H9 (cell line): Measurements from ENCODE around the gene RAB15. TPM values are rescaled to one million over a fixed set of nuclear protein-coding genes. Genes with fewer than 3 reads are reported as not detected.

ENCODE experiments used
- DNase-seq: peaks from one replicate; pipeline ENCODE4 v3.0.0-alpha.2; 2017
- H2AFZ ChIP-seq: one replicate; pipeline ENCODE4 v1.6.1; 2013; ENCODE audit warnings: mild to moderate bottlenecking, low read length, control low read depth, moderate library complexity
- H2AK5ac ChIP-seq: 2 replicates; pipeline ENCODE4 v1.6.1; 2013; ENCODE audit warnings: low read length, control low read depth, mixed read lengths; ENCODE audit not compliant: insufficient read length
- H2BK120ac ChIP-seq: one replicate; pipeline ENCODE4 v1.6.1; 2013; ENCODE audit warnings: low read depth, mild to moderate bottlenecking, low read length, control low read depth, inconsistent platforms; ENCODE audit not compliant: poor library complexity, severe bottlenecking
- H2BK12ac ChIP-seq: 2 replicates; pipeline ENCODE4 v1.6.1; 2013; ENCODE audit warnings: low read length, control low read depth, mixed read lengths, low read depth; ENCODE audit not compliant: insufficient read length
- H2BK15ac ChIP-seq: 2 replicates; pipeline ENCODE4 v1.6.1; 2013; ENCODE audit warnings: low read depth, low read length, control low read depth
- H2BK20ac ChIP-seq: one replicate; pipeline ENCODE4 v1.6.1; 2013; ENCODE audit warnings: low read depth, mild to moderate bottlenecking, low read length, control low read depth, inconsistent platforms; ENCODE audit not compliant: poor library complexity, severe bottlenecking
- H2BK5ac ChIP-seq: 2 replicates; pipeline ENCODE4 v1.6.1; 2013; ENCODE audit warnings: low read length, control low read depth, mixed read lengths; ENCODE audit not compliant: insufficient read length
- H3K14ac ChIP-seq: 2 replicates; pipeline ENCODE4 v1.6.1; 2013; ENCODE audit warnings: low read length, control low read depth; ENCODE audit not compliant: insufficient read depth
- H3K18ac ChIP-seq: 2 replicates; pipeline ENCODE4 v1.6.1; 2013; ENCODE audit warnings: low read depth, mild to moderate bottlenecking, mixed read lengths, low read length, control low read depth; ENCODE audit not compliant: insufficient read length
- H3K23ac ChIP-seq: 2 replicates; pipeline ENCODE4 v1.6.1; 2013; ENCODE audit warnings: low read length, control low read depth, mixed read lengths, low read depth; ENCODE audit not compliant: insufficient read length
- H3K23me2 ChIP-seq: 2 replicates; pipeline ENCODE4 v1.6.1; 2013; ENCODE audit warnings: low read depth, mild to moderate bottlenecking, mixed read lengths, low read length, control low read depth; ENCODE audit not compliant: insufficient read length, poor library complexity, severe bottlenecking
- H3K27ac ChIP-seq: 2 replicates; pipeline ENCODE4 v1.5.1; 2013; ENCODE audit warnings: low read length, control low read depth, mixed read lengths, low read depth; ENCODE audit not compliant: insufficient read length
- H3K27me3 ChIP-seq: 2 replicates; pipeline ENCODE4 v1.6.1; 2013; ENCODE audit warnings: low read length, control low read depth, inconsistent platforms; ENCODE audit not compliant: insufficient read depth
- H3K4ac ChIP-seq: 2 replicates; pipeline ENCODE4 v1.6.1; 2013; ENCODE audit warnings: low read depth, mild to moderate bottlenecking, control low read depth, inconsistent platforms, low read length, moderate library complexity
- H3K4me1 ChIP-seq: 2 replicates; pipeline ENCODE4 v1.6.1; 2013; ENCODE audit warnings: low read length, control low read depth, inconsistent platforms; ENCODE audit not compliant: insufficient read depth
- H3K4me2 ChIP-seq: 2 replicates; pipeline ENCODE4 v1.6.1; 2013; ENCODE audit warnings: low read length, control low read depth, mixed read lengths; ENCODE audit not compliant: insufficient read length, insufficient read depth
- H3K56ac ChIP-seq: 2 replicates; pipeline ENCODE4 v1.6.1; 2013; ENCODE audit warnings: low read depth, mild to moderate bottlenecking, mixed read lengths, low read length, control low read depth; ENCODE audit not compliant: insufficient read length
- H3K79me1 ChIP-seq: 2 replicates; pipeline ENCODE4 v1.6.1; 2013; ENCODE audit warnings: low read depth, mild to moderate bottlenecking, moderate library complexity, low read length, control low read depth, inconsistent platforms; ENCODE audit not compliant: insufficient read depth, poor library complexity, severe bottlenecking
- H3K79me2 ChIP-seq: 2 replicates; pipeline ENCODE4 v1.6.1; 2013; ENCODE audit warnings: low read length, control low read depth, inconsistent platforms; ENCODE audit not compliant: insufficient read depth
- H3K9ac ChIP-seq: 2 replicates; pipeline ENCODE4 v1.6.1; 2013; ENCODE audit warnings: low read length, control low read depth, mixed read lengths; ENCODE audit not compliant: insufficient read length; ENCODE audit errors: extremely low read depth
- H3K9me3 ChIP-seq: one replicate; pipeline ENCODE4 v1.6.1; 2013; ENCODE audit warnings: low read depth, low read length, inconsistent platforms; ENCODE audit not compliant: control insufficient read depth
- H3T11ph ChIP-seq: one replicate; pipeline ENCODE4 v1.6.1; 2013; ENCODE audit warnings: mild to moderate bottlenecking, low read length, control low read depth, inconsistent platforms
- H4K20me1 ChIP-seq: one replicate; pipeline ENCODE4 v1.6.1; 2013; ENCODE audit not compliant: control insufficient read depth, insufficient read length, insufficient read depth
- H4K5ac ChIP-seq: 2 replicates; pipeline ENCODE4 v1.6.1; 2013; ENCODE audit warnings: low read depth, mild to moderate bottlenecking, mixed read lengths, low read length, control low read depth; ENCODE audit not compliant: insufficient read length
- H4K8ac ChIP-seq: replicated peaks from 2 replicates; pipeline ENCODE4 v1.6.1; 2013; ENCODE audit warnings: low read length, control low read depth, mixed read lengths, low read depth; ENCODE audit not compliant: insufficient read length
- H4K91ac ChIP-seq: 2 replicates; pipeline ENCODE4 v1.6.1; 2013; ENCODE audit warnings: low read depth, mild to moderate bottlenecking, moderate library complexity, mixed read lengths, low read length, control low read depth; ENCODE audit not compliant: insufficient read length
- H3K27ac Mint-ChIP-seq, 3 experiments: 2 replicates in 2 of 3; 3 replicates in 1 of 3; pipeline ENCODE4 v1.8.0; 2020 to 2021; ENCODE audit warnings: mixed read lengths in 3 of 3, mild to moderate bottlenecking in 1 of 3, moderate library complexity in 1 of 3
- H3K27me3 Mint-ChIP-seq: 2 replicates; pipeline ENCODE4 v1.8.0; 2021; ENCODE audit warnings: low read depth, mild to moderate bottlenecking, moderate library complexity, mixed read lengths
- H3K36me3 Mint-ChIP-seq, 3 experiments: 2 replicates in 2 of 3; 3 replicates in 1 of 3; pipeline ENCODE4 v1.8.0; 2020 to 2021; ENCODE audit warnings: low read depth in 3 of 3, mixed read lengths in 3 of 3; ENCODE audit not compliant: insufficient read depth in 1 of 3
- H3K4me1 Mint-ChIP-seq, 2 experiments: 2 replicates each; pipeline ENCODE4 v1.8.0; 2020; ENCODE audit warnings: mixed read lengths in 2 of 2
- H3K4me3 Mint-ChIP-seq, 2 experiments: 2 replicates in 1 of 2; 3 replicates in 1 of 2; pipeline ENCODE4 v1.8.0; 2020 to 2021; ENCODE audit warnings: mild to moderate bottlenecking in 2 of 2, mixed read lengths in 2 of 2, moderate library complexity in 1 of 2
- H3K9me3 Mint-ChIP-seq, 2 experiments: 2 replicates in 1 of 2; 3 replicates in 1 of 2; pipeline ENCODE4 v1.8.0; 2020; ENCODE audit warnings: mild to moderate bottlenecking in 2 of 2, mixed read lengths in 2 of 2, moderate library complexity in 1 of 2
- CTCF ChIP-seq: fragments of 200-600 bp; sonication (generic); conservative IDR thresholded peaks from 3 replicates; pipeline ENCODE4 v1.8.0; 2021; ENCODE audit warnings: antibody characterized with exemption, mild to moderate bottlenecking
- WGBS: extraction: QIAGEN DNeasy Blood & Tissue Kit; methylation state at CpG from one replicate; pipeline ENCODE4 v1.1.7; 2013; ENCODE audit warnings: missing lambda C conversion rate, low lambda C conversion rate, mixed read lengths; ENCODE audit not compliant: insufficient read length; ENCODE audit errors: extremely low coverage; 5-methylcytosine and 5-hydroxymethylcytosine counted together
- total RNA-seq: library from RNA; stranded (reverse); gene quantifications from 2 replicates; pipeline ENCODE4 v1.2.1, GENCODE V29; 2021

Gene RAB15
- total RNA-seq, 1 experiment from 2014 or later, result 54.3 TPM

GRCh38 chr14:64928239-64929013 is 43.7 kb downstream of the RAB15 start:
- no peaks in the 10 kb centered on the region for H4K20me1 ChIP-seq
- WGBS, result no CpG with 5 or more reads among the region's 7 CpGs
- H2BK120ac ChIP-seq, result no peak overlapping the region
- no peak overlapping the region for H3K14ac ChIP-seq
- no peak overlapping the region for H3K9ac ChIP-seq
- H3K9me3 ChIP-seq, result no peaks in the 10 kb centered on the region
- no peaks in the 10 kb centered on the region for H3K23me2 ChIP-seq
- H4K8ac ChIP-seq, result no peak overlapping the region
- no peak overlapping the region for H3K4ac ChIP-seq
- no peaks in the 10 kb centered on the region for H3K4me1 Mint-ChIP-seq
- H3K4me1 ChIP-seq, result no peaks in the 10 kb centered on the region
- no peak overlapping the region for H3K4me3 Mint-ChIP-seq
- H2AFZ ChIP-seq, result no peak overlapping the region
- no peaks in the 10 kb centered on the region for H3K79me1 ChIP-seq
- no peak overlapping the region for H4K5ac ChIP-seq
- no peak overlapping the region for H3K27ac ChIP-seq
- no peak for DNase-seq
- no peaks in the 10 kb centered on the region for H3K27me3 Mint-ChIP-seq
- no peak overlapping the region for H2AK5ac ChIP-seq
- H2BK15ac ChIP-seq, result no peak overlapping the region
- no peak for TF ChIP-seq CTCF
- H4K91ac ChIP-seq, result no peak overlapping the region
- H3K56ac ChIP-seq, result no peak overlapping the region
- H3K27ac Mint-ChIP-seq, result no peak overlapping the region
- H3K79me2 ChIP-seq, result no peaks in the 10 kb centered on the region
- no peak overlapping the region for H3K23ac ChIP-seq
- H3K36me3 Mint-ChIP-seq, result peaks cover 6 to 41% (median 35%) of the 10 kb centered on the region in 3 experiments; a peak in 5 of 7 replicates
- no peak overlapping the region for H2BK12ac ChIP-seq
- no peaks in the 10 kb centered on the region for H3K9me3 Mint-ChIP-seq
- H3T11ph ChIP-seq, result no peak overlapping the region
- no peak overlapping the region for H2BK5ac ChIP-seq
- no peak overlapping the region for H2BK20ac ChIP-seq
- no peak overlapping the region for H3K4me2 ChIP-seq
- no peak overlapping the region for H3K18ac ChIP-seq
- no peaks in the 10 kb centered on the region for H3K27me3 ChIP-seq
